Lower lobe of right lung (tissue), 2 donors: ENCODE measurements around the gene ANGPTL2. TPM values are rescaled to one million over a fixed set of nuclear protein-coding genes. Genes with fewer than 3 reads are reported as not detected.

Experiments used
- ATAC-seq, 2 donors: fragments of 200-7000 bp; cut with Tn5 transposase; one replicate each; pipeline ENCODE4 v1.9.1; 2020 to 2022; ENCODE audit warnings: mild to moderate bottlenecking in 2 of 2, moderate library complexity in 2 of 2
- DNase-seq: peaks from one replicate; pipeline ENCODE4 v3.0.0-alpha.2; 2020
- H3K27ac ChIP-seq: fragments of 200-600 bp; one replicate; pipeline ENCODE4 v1.8.0; 2022
- H3K27me3 ChIP-seq: fragments of 200-600 bp; one replicate; pipeline ENCODE4 v1.8.0; 2022; ENCODE audit warnings: low read depth
- H3K36me3 ChIP-seq: fragments of 200-600 bp; one replicate; pipeline ENCODE4 v1.8.0; 2022; ENCODE audit warnings: mild to moderate bottlenecking
- H3K4me1 ChIP-seq: fragments of 200-600 bp; one replicate; pipeline ENCODE4 v1.8.0; 2022
- H3K4me3 ChIP-seq: fragments of 200-600 bp; one replicate; pipeline ENCODE4 v1.8.0; 2022; ENCODE audit warnings: mild to moderate bottlenecking
- H3K9me3 ChIP-seq: fragments of 200-600 bp; one replicate; pipeline ENCODE4 v1.8.0; 2022
- CTCF ChIP-seq: fragments of 200-600 bp; IDR thresholded peaks from one replicate; pipeline ENCODE4 v1.8.0; 2022; ENCODE audit warnings: antibody characterized with exemption, mild to moderate bottlenecking
- intact Hi-C: fragments of 100-400 bp; cut with DNase I; formaldehyde crosslinking; loops from one replicate; pipeline ENCODE4 v1.11.0; 2022
- total RNA-seq: library from RNA; stranded (reverse); fragmentation: NEBNext Ultra II Directional; extraction: Animal tissue kit (Norgen Biotek cat#: 25700); gene quantifications from one replicate; pipeline ENCODE4 v1.2.1, GENCODE V29; 2021
- donor health status: DM: no; HTN: yes; CAD: no; lungs with severe emphysema.

ANGPTL2 gene
- total RNA-seq, 1 donor from 2014 or later: 11.4 TPM

DNA sequence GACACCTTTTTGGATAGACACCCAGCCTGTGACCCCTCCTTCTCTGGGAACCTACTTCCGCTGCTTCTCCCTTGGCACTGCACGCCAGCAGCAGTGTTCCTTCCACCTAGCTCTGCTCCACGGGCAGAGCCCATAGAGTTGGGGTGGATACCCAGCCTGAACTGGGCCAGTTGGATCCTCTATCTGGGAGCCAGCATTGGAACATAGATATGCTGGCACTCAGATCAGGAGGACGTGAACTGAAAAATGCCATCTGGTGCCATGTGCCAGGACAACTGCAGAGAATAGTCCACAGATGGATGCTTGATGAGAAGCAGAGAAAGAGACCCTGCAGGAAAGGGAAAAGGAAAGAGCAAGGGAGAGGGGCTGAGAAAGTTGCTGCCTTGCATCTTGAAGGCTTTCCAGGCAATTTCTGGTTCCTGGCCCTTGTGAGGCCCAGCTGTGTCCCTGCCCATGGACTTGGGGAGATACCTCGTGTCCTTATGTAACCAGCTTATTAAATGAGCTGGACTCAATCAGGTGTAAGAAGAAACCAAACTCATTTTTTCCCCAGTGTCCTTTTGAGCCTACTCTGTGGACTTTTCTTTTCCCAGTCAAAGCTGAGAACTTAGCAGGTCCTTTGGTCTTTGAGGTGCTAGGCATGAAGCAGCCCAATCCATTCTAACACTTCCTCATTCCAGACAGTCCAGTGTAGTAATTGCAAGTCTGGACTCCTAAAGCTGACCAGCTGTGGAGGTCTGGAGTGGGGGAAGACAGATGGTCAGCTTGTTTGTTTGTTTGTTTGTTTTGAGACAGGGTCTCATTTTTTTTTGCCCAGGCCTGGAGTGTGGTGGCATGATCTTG lies 39.1 kb downstream of the ANGPTL2 start:
- TF ChIP-seq CTCF: no peak
- Histone ChIP-seq H3K27me3 (no peaks in the 10 kb centered on the region), H3K27ac (no peak overlapping the region), H3K9me3 (no peaks in the 10 kb centered on the region), H3K4me1 (peaks cover 4% of the 10 kb centered on the region), H3K4me3 (no peak overlapping the region), H3K36me3 (peaks cover 10% of the 10 kb centered on the region)
- intact Hi-C loops: no loop called here
- DNase-seq: no peak
- ATAC-seq: peak; percentile 26 to 36

DNA sequence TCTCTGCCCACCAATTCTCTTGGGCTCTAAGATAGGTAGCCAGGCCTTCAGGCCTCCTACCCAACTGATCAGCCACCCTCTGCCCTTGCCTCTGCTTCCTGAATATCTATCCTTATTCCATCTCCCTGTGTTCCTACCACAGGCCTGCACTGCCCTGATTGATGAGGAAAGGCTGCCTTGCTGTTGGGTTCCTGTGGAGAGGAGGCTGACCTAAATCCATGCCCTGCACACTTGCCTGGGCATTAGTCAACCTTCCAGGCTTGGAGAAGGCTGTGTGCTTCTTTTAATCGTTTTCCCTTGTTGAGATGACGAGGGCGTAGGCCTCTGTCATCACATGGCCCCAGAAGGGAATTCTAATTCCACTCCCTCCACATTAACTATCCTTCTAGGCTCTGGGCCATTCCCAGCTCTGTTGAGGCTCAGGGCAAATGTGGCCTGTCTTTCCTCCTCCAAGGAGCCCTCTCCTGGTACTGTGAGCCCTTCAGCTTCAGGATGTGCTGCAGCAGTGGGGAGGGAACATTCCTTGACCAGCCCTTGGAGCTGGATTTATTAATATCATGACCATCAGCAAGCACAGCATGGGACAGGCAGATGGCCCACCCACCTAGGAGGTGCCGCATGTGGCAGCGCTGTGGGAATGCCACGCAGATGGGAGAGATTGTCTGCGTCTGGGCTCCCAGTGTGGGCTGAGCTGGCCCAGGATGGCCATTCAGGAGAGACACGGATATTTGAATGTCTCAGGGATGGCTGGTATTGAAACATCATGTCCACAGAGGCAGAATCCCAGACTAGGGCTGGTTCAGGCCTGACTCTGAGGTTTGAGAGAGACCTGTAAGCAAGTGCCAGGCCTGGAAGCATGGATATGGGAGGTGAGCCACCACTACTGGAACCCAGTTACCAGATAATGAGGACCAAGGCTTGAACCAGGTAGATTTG lies 40.9 kb downstream of the ANGPTL2 start:
- H3K27ac ChIP-seq: no peak overlapping the region
- H3K9me3 ChIP-seq: no peaks in the 10 kb centered on the region
- H3K4me1 ChIP-seq: peaks cover 15% of the 10 kb centered on the region
- H3K4me3 ChIP-seq: no peak overlapping the region
- no peaks in the 10 kb centered on the region for H3K27me3 ChIP-seq
- no peak for DNase-seq
- H3K36me3 ChIP-seq: no peaks in the 10 kb centered on the region
- no peak for ATAC-seq
- intact Hi-C loops: no loop called here
- TF ChIP-seq CTCF: no peak

- intact Hi-C loops: no loop called here
- TF ChIP-seq CTCF: no peak
- Histone ChIP-seq H3K36me3 (no peaks in the 10 kb centered on the region), H3K9me3 (no peaks in the 10 kb centered on the region), H3K27me3 (no peaks in the 10 kb centered on the region), H3K4me1 (peaks cover 34% of the 10 kb centered on the region), H3K27ac (no peak overlapping the region), H3K4me3 (no peak overlapping the region)
- DNase-seq (no peak), ATAC-seq (no peak)
Measured at GRCh38 chr9:127079446-127080140, 42.8 kb downstream of the ANGPTL2 start.

- H3K4me1 ChIP-seq: peaks cover 39% of the 10 kb centered on the region
- no peaks in the 10 kb centered on the region for H3K27me3 ChIP-seq
- no peak overlapping the region for H3K4me3 ChIP-seq
- H3K36me3 ChIP-seq: no peaks in the 10 kb centered on the region
- TF ChIP-seq CTCF: no peak
- intact Hi-C loops: no loop called here
- DNase-seq: no peak
- H3K27ac ChIP-seq: no peak overlapping the region
- H3K9me3 ChIP-seq: no peaks in the 10 kb centered on the region
- no peak for ATAC-seq
Measured at GRCh38 chr9:127078988-127079387, 43.4 kb downstream of the ANGPTL2 start.

DNA sequence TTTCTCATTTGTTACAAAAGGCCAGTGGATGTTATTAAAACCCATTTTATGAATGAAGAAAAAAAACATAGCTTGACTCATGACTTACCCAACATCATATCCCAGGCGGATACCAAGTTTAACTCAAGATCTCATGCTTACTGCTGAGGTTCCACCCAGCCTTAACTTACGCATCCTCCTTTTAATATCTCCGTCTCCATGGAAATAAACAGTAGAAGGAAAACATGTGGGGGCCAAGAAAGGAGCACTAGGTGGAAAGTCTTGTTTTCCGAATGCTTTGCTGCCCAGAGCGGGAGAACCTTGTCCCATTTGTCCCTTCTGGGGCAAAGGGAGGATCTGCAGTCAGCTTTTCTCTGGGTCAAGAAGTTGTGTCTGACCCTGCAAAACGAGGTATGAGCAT lies 44.1 kb downstream of the ANGPTL2 start:
- H3K27me3 ChIP-seq: no peaks in the 10 kb centered on the region
- peaks cover 35% of the 10 kb centered on the region for H3K4me1 ChIP-seq
- DNase-seq (no peak), ATAC-seq (no peak)
- no peaks in the 10 kb centered on the region for H3K36me3 ChIP-seq
- intact Hi-C loops: no loop called here
- TF ChIP-seq CTCF: no peak
- H3K27ac ChIP-seq: no peak overlapping the region
- no peak overlapping the region for H3K4me3 ChIP-seq
- no peaks in the 10 kb centered on the region for H3K9me3 ChIP-seq
